ENCODE data around the gene IGFLR1. TPM values are rescaled to one million over a fixed set of nuclear protein-coding genes. Genes with fewer than 3 reads are reported as not detected.

The IGFLR1 gene
- total and polyA plus RNA-seq, 2 of the 8 experiments (the other 6 are each of a cell fraction or from before 2014, with no cell fraction given) = 8.4 to 28.9 TPM

DNA sequence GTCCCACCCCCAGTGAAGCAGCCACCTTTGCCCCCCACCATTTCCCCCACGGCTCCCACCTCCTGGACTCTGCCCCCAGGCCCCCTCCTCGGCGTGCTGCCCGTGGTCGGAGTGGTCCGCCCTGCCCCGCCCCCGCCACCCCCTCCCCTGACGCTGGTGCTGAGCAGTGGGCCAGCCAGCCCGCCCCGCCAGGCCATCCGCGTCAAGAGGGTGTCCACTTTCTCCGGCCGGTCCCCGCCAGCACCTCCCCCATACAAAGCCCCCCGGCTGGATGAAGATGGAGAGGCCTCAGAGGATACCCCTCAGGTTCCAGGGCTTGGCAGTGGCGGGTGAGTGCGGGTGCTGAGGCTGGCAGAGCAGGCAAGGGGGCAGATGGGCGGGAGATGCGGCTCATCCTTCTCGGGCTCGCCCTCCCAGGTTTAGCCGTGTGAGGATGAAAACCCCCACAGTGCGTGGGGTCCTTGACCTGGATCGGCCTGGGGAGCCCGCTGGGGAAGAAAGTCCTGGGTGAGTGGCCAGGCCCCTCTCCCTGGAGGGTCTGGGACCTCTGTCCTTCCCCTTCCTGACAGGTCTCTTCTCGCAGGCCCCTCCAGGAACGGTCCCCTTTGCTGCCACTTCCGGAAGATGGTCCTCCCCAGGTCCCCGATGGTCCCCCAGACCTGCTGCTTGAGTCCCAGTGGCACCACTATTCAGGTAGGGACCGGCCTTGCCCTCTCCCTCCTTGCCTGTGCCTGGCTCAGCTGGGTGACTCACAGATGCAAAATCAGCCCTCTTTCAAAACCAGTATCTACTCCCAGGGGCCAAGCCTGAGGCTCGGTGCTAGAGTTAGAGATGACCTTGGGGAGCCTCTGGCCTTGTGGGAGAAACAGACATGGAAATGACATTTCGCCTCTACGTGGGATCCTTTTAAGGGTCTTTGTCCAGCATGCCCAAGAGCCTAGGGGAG is 8.8 kb downstream of the IGFLR1 start (continued):
- no peak for TF ChIP-seq RBBP5 (IDR thresholded peaks at IDR 0.05; ENCODE audit: borderline replicate concordance, low read depth, low read length)

Data from H1 (cell line).